Right cardiac atrium (tissue), 5 donors: Measurements from ENCODE around the gene LZTS3. TPM values are rescaled to one million over a fixed set of nuclear protein-coding genes. Genes with fewer than 3 reads are reported as not detected.
"Not testable (repeated sequence)": the region's sequence is repeated elsewhere in the genome, so short reads cannot be mapped to it uniquely, and the experiment has no call there.

Experiments used
- ATAC-seq, 2 donors: fragments of 200-7000 bp; cut with Tn5 transposase; one replicate each; pipeline versions ENCODE4 v1.8.0 to v1.9.1; 2020; ENCODE audit warnings: moderate library complexity in 2 of 2, mild to moderate bottlenecking in 1 of 2
- DNase-seq, 3 donors: peaks; one replicate each; pipeline ENCODE4 v3.0.0-alpha.2; 2020
- H3K27ac ChIP-seq: one replicate; pipeline ENCODE4 v1.5.1; 2013; ENCODE audit warnings: mild to moderate bottlenecking, low read length, control low read depth, moderate library complexity
- H3K27me3 ChIP-seq: one replicate; pipeline ENCODE4 v1.6.1; 2013; ENCODE audit not compliant: control insufficient read depth, insufficient read depth
- H3K4me1 ChIP-seq: one replicate; pipeline ENCODE4 v1.6.1; 2013; ENCODE audit warnings: low read length; ENCODE audit not compliant: control insufficient read depth, insufficient read depth
- H3K4me3 ChIP-seq: one replicate; pipeline ENCODE4 v1.5.1; 2013; ENCODE audit warnings: low read length, control low read depth
- H3K9me3 ChIP-seq: one replicate; pipeline ENCODE4 v1.6.1; 2013; ENCODE audit warnings: low read length; ENCODE audit not compliant: control insufficient read depth
- WGBS: extraction: QIAGEN DNeasy Blood & Tissue Kit; methylation state at CpG from one replicate; pipeline ENCODE4 v1.1.7; 2013; 5-methylcytosine and 5-hydroxymethylcytosine counted together
- intact Hi-C, 4 donors: fragments of 100-400 bp; cut with DNase I; formaldehyde crosslinking; loops; one replicate each; pipeline versions ENCODE4 v1.11.0 to v1.14.0; 2022 to 2023
- polyA plus RNA-seq: library from polyadenylated mRNA; stranded (reverse); fragments of 200-250 nt; gene quantifications from one replicate; pipeline ENCODE4 v1.2.3, GENCODE V29; 2013
- total RNA-seq, 4 donors: library from RNA; stranded (reverse); fragmentation: NEBNext Ultra II Directional; extraction: Animal tissue kit (Norgen Biotek cat#: 25700); gene quantifications; one replicate each; pipeline ENCODE4 v1.2.1, GENCODE V29; 2021
- donor health status: healthy with polysubstance abuse.
- donor health status: DM: no; HTN: yes; CAD: no.
- donor health status: DM: no; HTN: no; CAD: no.
- donor health status: DM: no; HTN: yes; CAD: no; lungs with severe emphysema.
- donor health status: DM: yes; HTN: yes; CAD: no.

Gene LZTS3
- total and polyA plus RNA-seq, 5 donors = 14.1 to 26.9 (median 19.2) TPM

DNA sequence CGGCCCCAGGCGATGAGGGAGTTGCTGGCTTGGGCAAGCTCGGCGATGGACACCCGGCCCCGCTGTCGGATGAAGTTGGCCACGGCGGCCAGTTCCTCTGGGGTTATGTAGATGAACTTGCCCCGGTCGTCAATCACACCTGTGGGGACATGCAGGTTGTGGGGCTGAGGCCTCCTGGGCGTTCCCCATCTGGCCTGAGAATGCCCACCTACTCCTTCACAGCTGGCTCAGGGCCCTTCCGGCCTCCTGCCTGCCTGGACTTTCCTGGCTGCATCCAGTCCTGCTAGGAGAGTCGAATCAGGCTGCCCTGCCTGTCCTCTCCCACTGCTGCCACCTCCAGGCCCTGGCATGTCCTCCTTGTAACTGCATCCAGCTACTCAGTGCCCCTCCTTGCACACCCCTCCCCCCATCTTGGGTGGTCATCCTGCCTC is 17.3 kb upstream of the LZTS3 start:
- Histone ChIP-seq H3K4me3 (no peak overlapping the region), H3K4me1 (no peaks in the 10 kb centered on the region), H3K27ac (no peak overlapping the region), H3K27me3 (no peaks in the 10 kb centered on the region), H3K9me3 (no peaks in the 10 kb centered on the region)
- intact Hi-C loops = no loop called here
- DNase-seq (no peak), ATAC-seq (no peak)
- WGBS = 90% methylated on average over 14 of the region's 14 CpGs

- WGBS = 86% methylated on average over 4 of the region's 4 CpGs
- no peak overlapping the region for H3K27ac ChIP-seq
- no peak overlapping the region for H3K4me3 ChIP-seq
- intact Hi-C loops = no loop called here
- H3K9me3 ChIP-seq = no peaks in the 10 kb centered on the region
- H3K4me1 ChIP-seq = no peaks in the 10 kb centered on the region
- no peak for DNase-seq
- H3K27me3 ChIP-seq = no peaks in the 10 kb centered on the region
- ATAC-seq = no peak
Observed at GRCh38 chr20:3189561-3190131, 16.3 kb upstream of the LZTS3 start.

DNA sequence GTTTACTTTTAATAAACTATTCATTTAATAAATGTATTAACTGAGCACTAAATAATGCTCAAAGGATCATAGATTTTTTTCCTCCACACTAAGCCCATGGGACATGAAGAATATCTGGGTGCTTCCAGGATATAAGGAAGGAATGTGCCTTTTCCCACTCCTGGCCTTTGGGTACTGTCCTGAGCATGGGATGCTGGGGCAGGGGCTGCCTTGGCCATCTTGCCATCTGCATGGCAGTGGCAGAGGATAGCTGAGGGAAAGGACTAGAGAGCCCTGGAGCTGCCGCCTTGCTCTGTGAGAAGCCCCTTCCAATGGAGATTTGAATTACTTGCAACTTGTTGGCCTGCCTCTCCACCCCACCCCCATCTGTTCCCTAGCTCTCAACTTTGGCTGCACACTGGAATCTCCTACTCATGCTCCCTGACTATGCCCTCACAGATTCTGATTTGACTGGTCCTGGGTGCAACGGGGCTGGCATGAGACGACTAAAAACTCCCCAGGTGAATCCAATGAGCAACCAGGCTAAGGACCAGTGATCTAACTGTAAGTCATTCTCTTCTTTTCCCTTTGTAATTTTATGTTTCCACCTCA is 15.6 kb upstream of the LZTS3 start:
- ATAC-seq = no peak

DNA sequence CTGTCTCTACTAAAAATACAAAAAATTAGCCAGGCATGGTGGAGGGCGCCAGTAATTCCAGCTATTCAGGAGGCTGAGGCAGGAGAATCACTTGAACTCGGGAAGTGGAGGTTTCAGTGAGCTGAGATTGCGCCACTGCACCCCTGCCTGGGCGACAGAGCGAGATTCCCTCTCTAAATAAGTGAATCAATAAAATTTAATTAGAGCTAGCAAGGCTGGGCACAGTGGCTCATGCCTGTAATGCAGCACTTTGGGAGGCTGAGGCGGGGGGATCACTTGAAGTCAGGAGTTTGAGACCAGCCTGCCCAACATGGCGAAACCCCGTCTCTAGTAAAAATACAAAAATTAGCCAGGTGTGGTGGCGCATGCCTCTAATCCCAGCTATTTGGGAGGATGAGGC is 14.5 kb upstream of the LZTS3 start:
- H3K4me1 ChIP-seq, H3K9me3 ChIP-seq, intact Hi-C loops, H3K27me3 ChIP-seq, H3K27ac ChIP-seq, ATAC-seq, H3K4me3 ChIP-seq, DNase-seq: not testable (repeated sequence)
- 97% methylated on average over 9 of the region's 9 CpGs for WGBS

More for the DNA sequence above, 15.6 kb upstream of the LZTS3 start:
- Histone ChIP-seq H3K4me1 (no peaks in the 10 kb centered on the region), H3K27me3 (no peaks in the 10 kb centered on the region), H3K27ac (no peak overlapping the region), H3K4me3 (no peak overlapping the region), H3K9me3 (no peaks in the 10 kb centered on the region)
- WGBS = 86% methylated on average over 3 of the region's 3 CpGs
- intact Hi-C loops = no loop called here
- DNase-seq = no peak

DNA sequence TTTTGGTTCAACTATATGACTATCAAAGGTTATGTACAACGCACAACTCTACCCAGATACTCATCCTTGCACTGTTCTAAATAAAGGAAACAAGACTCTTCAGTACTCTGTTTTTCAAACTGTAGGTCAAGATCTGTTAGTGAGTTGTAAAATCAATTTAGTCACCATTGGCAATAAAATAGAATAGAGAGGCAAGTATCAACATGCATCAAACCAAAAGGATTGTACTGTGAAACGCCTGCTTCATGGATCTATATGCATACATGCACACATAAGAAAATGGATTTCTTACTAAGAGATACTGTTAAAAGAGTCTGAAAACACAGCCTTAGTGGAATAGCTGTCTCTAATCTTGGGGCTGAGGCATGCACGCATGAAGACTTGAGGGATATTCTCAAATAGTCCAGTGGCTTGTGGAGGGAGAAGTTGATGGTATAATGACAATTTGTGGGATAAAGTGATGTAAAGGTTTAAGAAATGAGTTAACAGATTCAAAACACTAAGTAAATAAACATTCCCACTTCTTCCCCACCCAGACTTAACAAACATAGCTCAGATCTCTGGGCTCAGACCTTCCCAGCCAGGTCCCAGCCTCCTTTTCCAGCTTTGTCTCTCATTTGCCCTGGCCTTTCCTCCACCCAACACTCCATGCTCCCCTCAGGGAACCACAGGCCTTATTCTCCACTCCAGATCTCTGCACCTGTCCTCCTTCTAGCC is 10.7 kb upstream of the LZTS3 start:
- Histone ChIP-seq H3K4me3 (no peak overlapping the region), H3K4me1 (no peaks in the 10 kb centered on the region), H3K9me3 (no peaks in the 10 kb centered on the region), H3K27me3 (no peaks in the 10 kb centered on the region), H3K27ac (no peak overlapping the region)
- DNase-seq (no peak), ATAC-seq (no peak)
- intact Hi-C loops = no loop called here
- 93% methylated on average over 3 of the region's 3 CpGs for WGBS

- H3K27me3 ChIP-seq, H3K4me3 ChIP-seq, intact Hi-C loops, ATAC-seq, H3K4me1 ChIP-seq, DNase-seq, H3K9me3 ChIP-seq, H3K27ac ChIP-seq: not testable (repeated sequence)
- 97% methylated on average over 5 of the region's 5 CpGs for WGBS
Observed at GRCh38 chr20:3182429-3182828, 9.1 kb upstream of the LZTS3 start.

- no peak for DNase-seq
- Histone ChIP-seq H3K4me3 (no peak overlapping the region), H3K9me3 (no peaks in the 10 kb centered on the region), H3K27me3 (no peaks in the 10 kb centered on the region), H3K4me1 (no peaks in the 10 kb centered on the region), H3K27ac (no peak overlapping the region)
- 78% methylated on average over 5 of the region's 5 CpGs for WGBS
- intact Hi-C loops = no loop called here
- ATAC-seq = no peak
Observed at GRCh38 chr20:3181270-3181669, 7.9 kb upstream of the LZTS3 start.

GRCh38 chr20:3180319-3180718 is 7.0 kb upstream of the LZTS3 start:
- intact Hi-C loops = no loop called here
- DNase-seq (no peak), ATAC-seq (no peak)
- Histone ChIP-seq H3K27me3 (no peaks in the 10 kb centered on the region), H3K4me1 (no peaks in the 10 kb centered on the region), H3K4me3 (no peak overlapping the region), H3K27ac (no peak overlapping the region), H3K9me3 (no peaks in the 10 kb centered on the region)
- WGBS = 80% methylated on average over 4 of the region's 4 CpGs

- Histone ChIP-seq H3K9me3 (no peaks in the 10 kb centered on the region), H3K4me3 (no peak overlapping the region), H3K4me1 (no peaks in the 10 kb centered on the region), H3K27ac (no peak overlapping the region), H3K27me3 (no peaks in the 10 kb centered on the region)
- intact Hi-C loops = no loop called here
- ATAC-seq = no peak
- WGBS = 81% methylated on average over 8 of the region's 8 CpGs
- no peak for DNase-seq
Observed at GRCh38 chr20:3177746-3178485, 4.6 kb upstream of the LZTS3 start.

DNA sequence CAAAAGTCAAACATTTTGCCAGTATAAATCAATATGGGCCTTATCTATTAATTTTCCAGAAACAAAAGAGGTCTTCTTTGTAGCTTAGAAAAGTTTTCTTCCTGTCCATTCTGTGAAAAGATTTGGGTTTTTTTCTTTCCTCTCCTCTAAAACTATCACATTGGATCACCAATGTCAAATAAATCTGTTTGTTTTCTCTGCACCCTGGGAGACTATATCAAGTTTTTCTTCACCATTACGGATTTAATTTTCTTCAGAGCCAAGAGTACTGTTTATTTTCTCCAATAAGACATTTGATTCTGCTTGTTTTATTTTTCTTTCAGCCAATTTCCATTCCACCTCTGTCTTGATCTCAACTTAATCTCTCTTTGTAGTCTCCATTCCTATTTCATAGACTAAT is 1.9 kb upstream of the LZTS3 start:
- 19% methylated on average over 1 of the region's 1 CpG for WGBS
- DNase-seq (no peak), ATAC-seq (no peak)
- intact Hi-C loops = no loop called here
- H3K4me1 ChIP-seq = no peaks in the 10 kb centered on the region
- no peaks in the 10 kb centered on the region for H3K9me3 ChIP-seq
- H3K27ac ChIP-seq = no peak overlapping the region
- no peaks in the 10 kb centered on the region for H3K27me3 ChIP-seq
- H3K4me3 ChIP-seq = peak overlapping the region; percentile 66
